Peyer's patch (tissue), 4 donors: Measurements from ENCODE around the gene CHMP1A. TPM values are rescaled to one million over a fixed set of nuclear protein-coding genes. Genes with fewer than 3 reads are reported as not detected.
"Not testable (repeated sequence)": the region's sequence is repeated elsewhere in the genome, so short reads cannot be mapped to it uniquely, and the experiment has no call there.

Source experiments
- DNase-seq, 3 donors: peaks; one replicate each; pipeline ENCODE4 v3.0.0-alpha.2; 2017 to 2019
- H3K27ac ChIP-seq, 4 donors: fragments of 200-600 bp; sonication (generic); one replicate each; pipeline ENCODE4 v1.5.1; 2016 to 2019
- H3K27me3 ChIP-seq, 2 donors: fragments of 200-600 bp; sonication (generic); one replicate each; pipeline ENCODE4 v1.5.1; 2019
- H3K36me3 ChIP-seq, 3 donors: fragments of 200-600 bp; sonication (generic); one replicate each; pipeline ENCODE4 v1.5.1; 2016 to 2019
- H3K4me1 ChIP-seq, 4 donors: fragments of 200-600 bp; sonication (generic); one replicate each; pipeline ENCODE4 v1.5.1; 2016 to 2019
- H3K4me3 ChIP-seq, 4 donors: fragments of 200-600 bp; sonication (generic); 1 replicate in 3 of 4; 2 replicates in 1 of 4; pipeline ENCODE4 v1.5.1; 2016 to 2019; ENCODE audit warnings: mild to moderate bottlenecking in 1 of 4
- H3K9me3 ChIP-seq, 4 donors: fragments of 200-600 bp; sonication (generic); one replicate each; pipeline ENCODE4 v1.5.1; 2016 to 2019; ENCODE audit warnings: mild to moderate bottlenecking in 1 of 4
- POLR2A ChIP-seq, 2 donors: fragments of 450-650 bp; IDR thresholded peaks; one replicate each; pipeline ENCODE4 v1.5.1; 2017; ENCODE audit warnings: antibody characterized with exemption in 2 of 2, mild to moderate bottlenecking in 2 of 2, moderate library complexity in 2 of 2
- total RNA-seq, 4 donors: library from RNA; depleted of rRNA; stranded (reverse); fragments of >200 nt; gene quantifications; one replicate each; pipeline ENCODE4 v1.1.0, GENCODE V29; 2016
- TF ChIP-seq, protein P1 (sequence below), 6 experiments: fragments of 450-650 bp in 4 of 6; fragments of 200-600 bp in 2 of 6; sonication (generic) in 1 of 6; IDR thresholded peaks; one replicate each; pipeline ENCODE4 v1.5.1; 2017 to 2019; ENCODE audit warnings: antibody characterized with exemption in 6 of 6, mild to moderate bottlenecking in 3 of 6, moderate library complexity in 1 of 6

Gene CHMP1A
- total RNA-seq, 4 donors from 2014 or later, result 88.3 to 246 (median 196) TPM

DNA sequence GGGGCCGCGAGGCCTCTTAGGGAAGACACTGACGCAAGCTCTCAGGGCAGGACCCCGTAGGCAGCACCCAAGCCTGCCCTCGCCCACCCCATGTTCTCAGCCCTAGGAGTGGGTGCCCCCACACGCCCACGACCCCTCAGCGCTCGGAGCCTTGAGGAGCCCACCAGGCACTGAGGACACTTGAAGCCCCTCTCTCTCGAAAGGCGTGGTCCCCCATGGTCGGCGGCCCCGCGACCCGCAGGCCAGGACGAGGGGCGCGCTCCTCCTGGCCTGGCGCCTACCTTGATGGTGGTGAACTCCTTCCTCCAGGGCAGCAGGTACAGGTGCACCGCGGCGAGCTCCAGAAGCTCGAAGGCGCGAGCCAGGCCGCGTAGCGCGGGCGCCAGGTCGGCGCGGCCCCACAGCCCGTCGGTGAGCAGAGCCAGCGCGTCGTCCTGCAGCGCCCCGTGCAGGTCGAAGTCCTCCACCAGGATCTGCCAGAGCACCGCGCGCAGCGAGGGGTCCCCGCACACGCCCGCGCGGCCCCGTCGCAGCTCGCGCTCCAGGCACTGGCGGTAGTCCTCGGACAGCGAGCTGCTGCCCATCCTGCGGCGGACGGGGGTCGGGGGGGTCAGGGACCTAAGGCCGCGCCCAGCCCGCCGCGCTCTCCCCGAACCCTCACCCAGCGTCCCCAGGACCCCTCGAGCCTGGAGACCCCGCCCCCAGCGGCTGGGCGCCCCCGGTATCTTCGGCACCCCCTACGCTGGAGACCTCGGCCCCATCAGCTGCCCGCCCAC, 43.3 kb upstream of the CHMP1A start:
- H3K27ac ChIP-seq, result peak overlapping the region; percentile 88 to 95 (median 92)
- no peaks in the 10 kb centered on the region for H3K9me3 ChIP-seq
- peak in 1 of 2 donors; percentile 24 for TF ChIP-seq POLR2A (IDR thresholded peaks at IDR 0.05)
- TF ChIP-seq, protein P1, sequence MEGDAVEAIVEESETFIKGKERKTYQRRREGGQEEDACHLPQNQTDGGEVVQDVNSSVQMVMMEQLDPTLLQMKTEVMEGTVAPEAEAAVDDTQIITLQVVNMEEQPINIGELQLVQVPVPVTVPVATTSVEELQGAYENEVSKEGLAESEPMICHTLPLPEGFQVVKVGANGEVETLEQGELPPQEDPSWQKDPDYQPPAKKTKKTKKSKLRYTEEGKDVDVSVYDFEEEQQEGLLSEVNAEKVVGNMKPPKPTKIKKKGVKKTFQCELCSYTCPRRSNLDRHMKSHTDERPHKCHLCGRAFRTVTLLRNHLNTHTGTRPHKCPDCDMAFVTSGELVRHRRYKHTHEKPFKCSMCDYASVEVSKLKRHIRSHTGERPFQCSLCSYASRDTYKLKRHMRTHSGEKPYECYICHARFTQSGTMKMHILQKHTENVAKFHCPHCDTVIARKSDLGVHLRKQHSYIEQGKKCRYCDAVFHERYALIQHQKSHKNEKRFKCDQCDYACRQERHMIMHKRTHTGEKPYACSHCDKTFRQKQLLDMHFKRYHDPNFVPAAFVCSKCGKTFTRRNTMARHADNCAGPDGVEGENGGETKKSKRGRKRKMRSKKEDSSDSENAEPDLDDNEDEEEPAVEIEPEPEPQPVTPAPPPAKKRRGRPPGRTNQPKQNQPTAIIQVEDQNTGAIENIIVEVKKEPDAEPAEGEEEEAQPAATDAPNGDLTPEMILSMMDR (IDR thresholded peaks at IDR 0.05), result peak in 4 of 6 experiments; percentile 16 to 51 (median 26)
- peak overlapping the region; percentile 70 to 87 (median 78) for H3K4me3 ChIP-seq
- peak; percentile 58 to 88 (median 84) for DNase-seq
- peaks cover 0 to 22% (median 0%) of the 10 kb centered on the region in 3 donors for H3K36me3 ChIP-seq
- no peaks in the 10 kb centered on the region for H3K27me3 ChIP-seq
- peaks cover 0 to 38% (median 19%) of the 10 kb centered on the region in 4 donors for H3K4me1 ChIP-seq

DNA sequence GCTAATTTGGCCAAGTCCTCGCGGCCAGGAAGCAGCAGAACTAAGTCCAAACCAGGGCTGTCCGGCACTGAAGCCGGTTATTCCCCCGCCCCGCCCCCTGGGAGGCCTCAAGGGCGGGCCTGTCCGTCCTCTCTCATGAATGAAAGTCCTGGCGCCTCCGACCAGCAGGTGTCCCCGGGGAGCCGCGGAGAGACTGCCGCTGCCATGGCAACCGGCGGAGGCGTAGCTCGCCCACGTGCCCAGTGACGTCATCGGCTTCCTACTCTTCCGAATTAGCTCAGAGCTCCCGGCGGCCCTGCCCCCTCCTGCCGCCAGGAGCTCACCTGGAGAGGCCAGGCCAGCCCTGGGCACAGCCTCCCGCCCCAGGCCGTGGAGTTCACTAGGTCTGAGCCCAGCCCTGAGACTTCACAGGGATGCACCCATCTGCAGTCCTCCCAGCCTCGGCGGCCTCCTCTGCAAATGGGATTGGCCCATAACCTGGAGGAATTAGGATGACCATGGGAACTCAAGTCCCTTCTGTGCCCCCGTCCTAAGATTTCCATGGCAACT, 42.7 kb upstream of the CHMP1A start:
- H3K4me1 ChIP-seq, result peaks cover 0 to 40% (median 19%) of the 10 kb centered on the region in 4 donors
- H3K4me3 ChIP-seq, result peak overlapping the region; percentile 70 to 87 (median 78)
- no peaks in the 10 kb centered on the region for H3K9me3 ChIP-seq
- H3K27me3 ChIP-seq, result no peaks in the 10 kb centered on the region
- peak overlapping the region; percentile 88 to 95 (median 92) for H3K27ac ChIP-seq
- peaks cover 0 to 29% (median 0%) of the 10 kb centered on the region in 3 donors for H3K36me3 ChIP-seq
- TF ChIP-seq POLR2A (IDR thresholded peaks at IDR 0.05), result peak; percentile 34 to 77
- TF ChIP-seq, protein P1 (IDR thresholded peaks at IDR 0.05), result peak; percentile 83 to 98 (median 94)
- peak; percentile 100 for DNase-seq

DNA sequence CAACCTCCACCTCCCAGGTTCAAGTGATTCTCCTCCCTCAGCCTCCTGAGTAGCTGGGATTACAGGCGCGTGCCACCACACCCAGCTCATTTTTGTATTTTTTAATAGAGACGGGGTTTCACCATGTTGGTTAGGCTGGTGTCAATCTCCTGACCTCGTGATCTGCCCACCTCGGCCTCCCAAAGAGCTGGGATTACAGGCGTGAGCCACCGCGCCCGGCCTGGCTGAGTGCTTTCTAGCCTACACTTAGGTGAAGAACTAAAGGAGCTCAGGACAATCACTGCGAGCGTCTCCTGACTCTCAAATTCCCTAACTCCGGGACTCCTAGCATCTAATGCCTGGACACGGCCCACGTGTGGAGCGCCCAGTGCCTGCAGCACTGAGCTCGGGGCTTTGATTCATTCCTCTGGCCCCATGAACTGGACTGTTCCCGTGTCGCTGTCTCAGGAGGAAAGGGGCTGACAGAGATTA, 42.2 kb upstream of the CHMP1A start:
- peaks cover 0 to 44% (median 19%) of the 10 kb centered on the region in 4 donors for H3K4me1 ChIP-seq
- not testable (repeated sequence) for H3K9me3 ChIP-seq, H3K27me3 ChIP-seq, DNase-seq
- H3K27ac ChIP-seq, result peak overlapping the region in 3 of 4 donors; percentile 88 to 94 (median 89)
- H3K4me3 ChIP-seq, result peak overlapping the region in 2 of 4 donors; percentile 70 to 79
- peaks cover 0 to 34% (median 0%) of the 10 kb centered on the region in 3 donors for H3K36me3 ChIP-seq

DNA sequence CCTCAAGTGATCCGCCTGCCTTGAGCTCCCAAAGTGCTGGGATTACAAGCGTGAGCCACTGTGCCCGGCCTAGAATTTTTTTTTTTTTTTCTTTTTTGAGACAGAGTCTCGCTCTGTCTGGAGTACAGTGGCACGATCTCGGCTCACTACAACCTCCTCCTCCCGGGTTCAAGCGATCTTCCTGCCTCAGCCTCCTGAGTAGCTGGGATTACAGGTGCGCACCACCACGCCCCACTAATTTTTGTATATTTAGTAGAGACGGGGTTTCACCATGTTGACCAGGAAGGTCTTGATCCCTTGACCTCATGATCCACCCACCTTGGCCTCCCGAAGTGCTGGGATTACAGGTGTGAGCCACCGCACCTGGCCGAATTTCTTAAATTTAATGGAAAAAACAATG, 41.2 kb upstream of the CHMP1A start:
- H3K27me3 ChIP-seq, H3K27ac ChIP-seq, H3K9me3 ChIP-seq, DNase-seq, H3K4me3 ChIP-seq: not testable (repeated sequence)
- peaks cover 0 to 43% (median 0%) of the 10 kb centered on the region in 3 donors for H3K36me3 ChIP-seq
- peaks cover 0 to 44% (median 19%) of the 10 kb centered on the region in 4 donors for H3K4me1 ChIP-seq

DNA sequence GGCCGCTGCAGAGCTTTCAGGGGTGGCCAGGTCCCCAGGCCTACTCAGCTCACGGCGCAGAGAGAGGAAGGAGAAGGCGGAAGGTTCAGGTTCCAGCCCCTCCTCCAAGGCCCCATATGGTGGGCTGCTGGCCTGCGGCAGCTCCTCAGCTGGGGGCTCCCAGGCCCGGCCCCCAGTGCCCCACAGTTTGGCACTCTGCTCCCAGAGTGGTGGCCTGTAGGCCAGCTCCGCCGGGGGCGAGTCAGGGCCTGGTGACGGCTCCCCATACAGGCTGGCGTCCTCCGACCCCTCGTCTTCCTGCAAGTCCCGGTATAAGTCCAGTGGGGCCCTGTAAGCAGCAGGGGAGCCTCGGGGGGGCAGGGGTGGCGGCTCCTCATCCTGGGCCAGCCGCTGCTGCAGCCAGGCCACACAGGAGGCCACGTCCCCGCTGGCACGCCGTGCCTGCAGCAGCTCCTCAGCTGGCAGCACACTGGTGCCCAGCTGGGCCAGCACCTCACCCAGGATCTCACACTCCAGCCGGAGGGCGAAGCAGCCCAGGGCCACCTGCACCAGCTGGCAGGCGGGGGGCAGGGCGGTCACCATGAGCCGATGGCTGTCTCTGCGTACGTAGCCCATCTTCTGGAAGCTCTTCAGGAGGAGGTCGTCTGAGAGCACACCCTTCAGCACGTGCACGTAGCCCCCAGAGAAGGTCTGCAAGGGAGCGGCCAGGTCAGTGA, 40.3 kb upstream of the CHMP1A start:
- no peak for DNase-seq
- H3K4me1 ChIP-seq, result peaks cover 0 to 44% (median 19%) of the 10 kb centered on the region in 4 donors
- no peak for TF ChIP-seq POLR2A (IDR thresholded peaks at IDR 0.05)
- TF ChIP-seq, protein P1 (IDR thresholded peaks at IDR 0.05), result no peak
- H3K36me3 ChIP-seq, result peaks cover 0 to 53% (median 0%) of the 10 kb centered on the region in 3 donors
- no peak overlapping the region for H3K4me3 ChIP-seq
- H3K27ac ChIP-seq, result peak overlapping the region in 1 of 4 donors; percentile 49
- no peaks in the 10 kb centered on the region for H3K27me3 ChIP-seq
- H3K9me3 ChIP-seq, result no peaks in the 10 kb centered on the region

DNA sequence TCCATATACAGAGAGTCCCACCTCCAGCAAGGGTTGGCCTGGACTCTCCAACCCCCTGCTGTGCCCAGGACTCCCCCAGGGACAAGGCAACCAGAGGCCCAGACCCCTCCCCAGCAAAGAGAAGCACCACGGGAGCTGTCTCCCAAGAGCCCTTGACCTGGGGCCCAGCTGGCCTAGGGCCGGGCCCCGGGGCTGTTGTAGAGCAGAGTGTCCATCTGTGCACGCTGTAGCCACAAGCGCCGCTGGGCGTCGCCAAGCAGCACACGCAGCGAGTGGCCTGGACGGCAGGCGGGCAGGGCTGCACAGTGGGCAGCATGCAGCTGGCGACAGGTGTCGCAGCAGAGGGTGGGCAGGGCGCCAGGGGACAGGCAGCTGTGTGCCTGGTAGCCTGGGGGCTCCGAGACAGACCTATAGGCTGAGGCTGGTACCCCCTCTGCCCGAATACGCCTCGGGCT, 39.7 kb upstream of the CHMP1A start:
- Histone ChIP-seq H3K4me3 (no peak overlapping the region), H3K9me3 (no peaks in the 10 kb centered on the region), H3K27ac (peak overlapping the region in 1 of 4 donors; percentile 49), H3K27me3 (no peaks in the 10 kb centered on the region), H3K4me1 (peaks cover 0 to 42% (median 19%) of the 10 kb centered on the region in 4 donors), H3K36me3 (peaks cover 0 to 58% (median 0%) of the 10 kb centered on the region in 3 donors)
- TF ChIP-seq, protein P1 (IDR thresholded peaks at IDR 0.05), result no peak
- TF ChIP-seq POLR2A (IDR thresholded peaks at IDR 0.05), result no peak
- peak in 2 of 3 donors; percentile 43 to 51 for DNase-seq
